ENCODE results near the gene LAMC1.

- TF ChIP-seq, protein P1, sequence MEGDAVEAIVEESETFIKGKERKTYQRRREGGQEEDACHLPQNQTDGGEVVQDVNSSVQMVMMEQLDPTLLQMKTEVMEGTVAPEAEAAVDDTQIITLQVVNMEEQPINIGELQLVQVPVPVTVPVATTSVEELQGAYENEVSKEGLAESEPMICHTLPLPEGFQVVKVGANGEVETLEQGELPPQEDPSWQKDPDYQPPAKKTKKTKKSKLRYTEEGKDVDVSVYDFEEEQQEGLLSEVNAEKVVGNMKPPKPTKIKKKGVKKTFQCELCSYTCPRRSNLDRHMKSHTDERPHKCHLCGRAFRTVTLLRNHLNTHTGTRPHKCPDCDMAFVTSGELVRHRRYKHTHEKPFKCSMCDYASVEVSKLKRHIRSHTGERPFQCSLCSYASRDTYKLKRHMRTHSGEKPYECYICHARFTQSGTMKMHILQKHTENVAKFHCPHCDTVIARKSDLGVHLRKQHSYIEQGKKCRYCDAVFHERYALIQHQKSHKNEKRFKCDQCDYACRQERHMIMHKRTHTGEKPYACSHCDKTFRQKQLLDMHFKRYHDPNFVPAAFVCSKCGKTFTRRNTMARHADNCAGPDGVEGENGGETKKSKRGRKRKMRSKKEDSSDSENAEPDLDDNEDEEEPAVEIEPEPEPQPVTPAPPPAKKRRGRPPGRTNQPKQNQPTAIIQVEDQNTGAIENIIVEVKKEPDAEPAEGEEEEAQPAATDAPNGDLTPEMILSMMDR (IDR thresholded peaks at IDR 0.05), result no peak
- TF ChIP-seq POLR2A (IDR thresholded peaks at IDR 0.05), result no peak
Measured at GRCh38 chr1:183138301-183138700, 115.1 kb downstream of the LAMC1 start.
